Stimulated activated CD8-positive, alpha-beta memory T cell treated with anti-CD3 and anti-CD28 coated beads, Interleukin-12 subunit alpha, Interleukin-12 subunit beta, amount 100 ng/mL, for 24 hours (primary cell): Measurements from ENCODE around the gene SEC61A2.

Experiments used
- DNase-seq: peaks from one replicate; pipeline ENCODE4 v3.0.0-alpha.2; 2020; ENCODE audit errors: extremely low read depth

The SEC61A2 gene

GRCh38 chr10:12196531-12197211 is 67.2 kb downstream of the SEC61A2 start:
- no peak for DNase-seq

- DNase-seq = no peak
These were observed 68.7 kb downstream of the SEC61A2 start for GRCh38 chr10:12198156-12198555.

GRCh38 chr10:12200850-12201249 is 71.4 kb downstream of the SEC61A2 start:
- no peak for DNase-seq

- DNase-seq = no peak
These were observed 72.1 kb downstream of the SEC61A2 start for GRCh38 chr10:12201543-12201942.

GRCh38 chr10:12202226-12202625 is 72.7 kb downstream of the SEC61A2 start:
- no peak for DNase-seq

- DNase-seq = no peak
These were observed 75.6 kb downstream of the SEC61A2 start for GRCh38 chr10:12205082-12205481.

- DNase-seq = no peak
These were observed 77.6 kb downstream of the SEC61A2 start for GRCh38 chr10:12207114-12207513.

GRCh38 chr10:12208460-12208859 is 79.0 kb downstream of the SEC61A2 start:
- DNase-seq = no peak

GRCh38 chr10:12212454-12212853 is 83.0 kb downstream of the SEC61A2 start:
- no peak for DNase-seq

GRCh38 chr10:12213621-12214020 is 84.1 kb downstream of the SEC61A2 start:
- DNase-seq = no peak

- DNase-seq = no peak
These were observed 84.6 kb downstream of the SEC61A2 start for GRCh38 chr10:12214093-12214492.

GRCh38 chr10:12214763-12215218 is 85.3 kb downstream of the SEC61A2 start:
- no peak for DNase-seq
